Measurements from ENCODE around the gene SPTBN2. TPM values are rescaled to one million over a fixed set of nuclear protein-coding genes. Genes with fewer than 3 reads are reported as not detected.
A peak's percentile ranks its signal among the peaks of the same experiment; 100 is the strongest.

The SPTBN2 gene
- total and polyA plus RNA-seq, 2 donors (not counting 3 experiments of a cell fraction or from before 2014, with no cell fraction given): 3.8 to 19.8 TPM

GRCh38 chr11:66686801-66687750, 41.9 kb downstream of the SPTBN2 start:
- Histone ChIP-seq H3K36me3 (ENCODE audit: control insufficient read depth in 2 of 2, extremely low read depth in 1 of 2, insufficient read depth in 2 of 2, low read length in 2 of 2) (no peaks in the 10 kb centered on the region), H3K9ac (replicated peaks; ENCODE audit: extremely low read depth, insufficient read depth, low read length) (no peak overlapping the region), H3K9me3 (replicated peaks; ENCODE audit: control insufficient read depth, insufficient read depth, low read length) (no peaks in the 10 kb centered on the region), H2AFZ (ENCODE audit: low read depth, low read length) (no peak overlapping the region), H3K4me1 (ENCODE audit: control insufficient read depth, extremely low read depth, insufficient read depth, low read length) (no peaks in the 10 kb centered on the region), H3K4me2 (ENCODE audit: insufficient read depth, low read length) (no peak overlapping the region), H3K4me3 (replicated peaks in 1 of 3; ENCODE audit: insufficient read depth in 1 of 3, low read depth in 1 of 3, low read length in 3 of 3) (no peak overlapping the region), H3K79me2 (ENCODE audit: control insufficient read depth, insufficient read depth, low read length) (no peaks in the 10 kb centered on the region), H3K9me1 (replicated peaks; ENCODE audit: control insufficient read depth, extremely low read depth, insufficient read depth, low read length) (no peaks in the 10 kb centered on the region), H4K20me1 (replicated peaks; ENCODE audit: control insufficient read depth, extremely low read depth, insufficient read depth, low read length) (no peaks in the 10 kb centered on the region), H3K27me3 (ENCODE audit: control insufficient read depth in 2 of 2, insufficient read depth in 2 of 2, low read length in 2 of 2) (no peaks in the 10 kb centered on the region), H3K27ac (ENCODE audit: insufficient read depth, low read depth, low read length) (no peak overlapping the region)
- dilution Hi-C loops (cut with MboI; ENCODE audit: extremely low pct_ligation_motif_present, low sequenced_read_pairs) (no loop called here), intact Hi-C loops (cut with micrococcal nuclease) (no loop called here)
- BruUV-seq (replicated peaks): TSS peak; percentile 8
- ChIA-PET POLR2A (no interaction called here), CTCF (interaction anchor here (1.5 kb wide), 1 partner anchor 133 kb away, joined by 3 read pairs; no protein-coding TSS in a partner anchor)
- FAIRE-seq: no peak
- TF ChIP-seq JUN (IDR thresholded peaks at IDR 0.05; ENCODE audit: borderline replicate concordance, insufficient read depth, insufficient read length, low read depth) (no peak), POLR2AphosphoS5 (IDR thresholded peaks at IDR 0.05; ENCODE audit: insufficient read depth, low read depth, low read length) (no peak), MAX (IDR thresholded peaks at IDR 0.05; ENCODE audit: insufficient read depth, insufficient read length) (no peak), EZH2 (IDR thresholded peaks at IDR 0.05; ENCODE audit: borderline replicate concordance, low read depth, low read length, severe bottlenecking) (no peak), FOS (IDR thresholded peaks at IDR 0.05; ENCODE audit: borderline replicate concordance, insufficient read depth, low read length) (no peak), MYC (IDR thresholded peaks at IDR 0.05; ENCODE audit: low read depth, low read length) (no peak), CTCF (IDR thresholded peaks at IDR 0.05; ENCODE audit: extremely low read depth in 1 of 2, insufficient read depth in 1 of 2, low read depth in 1 of 2, low read length in 2 of 2) (no peak), POLR2A (IDR thresholded peaks at IDR 0.05; ENCODE audit: low read depth, low read length) (no peak), GATA2 (IDR thresholded peaks at IDR 0.05; ENCODE audit: insufficient read depth, insufficient read length, low read depth, low read length) (no peak)
- DNase-seq (ENCODE audit: low read depth, low spot score): no peak

Data from endothelial cell of umbilical vein (primary cell).